Body of pancreas (tissue), 4 donors: ENCODE measurements around the gene REG1A. TPM values are rescaled to one million over a fixed set of nuclear protein-coding genes. Genes with fewer than 3 reads are reported as not detected.
A peak's percentile ranks its signal among the peaks of the same experiment; 100 is the strongest.

Source experiments
- ATAC-seq: fragments of 150-250 bp; one replicate; pipeline ENCODE4 v1.9.1; 2016
- DNase-seq, 4 donors: peaks; one replicate each; pipeline ENCODE4 v3.0.0-alpha.2; 2019
- H3K27ac ChIP-seq, 4 donors: fragments of 200-600 bp; sonication (generic); 1 replicate in 3 of 4; 2 replicates in 1 of 4; pipeline versions ENCODE4 v1.5.1 to v1.6.1; 2016 to 2019; ENCODE audit warnings: mild to moderate bottlenecking in 1 of 4, mixed read lengths in 1 of 4, moderate library complexity in 1 of 4
- H3K27me3 ChIP-seq, 2 donors: fragments of 200-600 bp; sonication (generic); one replicate each; pipeline ENCODE4 v1.6.0; 2016; ENCODE audit warnings: mild to moderate bottlenecking in 1 of 2
- H3K36me3 ChIP-seq, 2 donors: fragments of 200-600 bp; sonication (generic); replicated peaks in 1 of 2; 2 replicates each; pipeline ENCODE4 v1.5.1; 2016; ENCODE audit warnings: low read depth in 2 of 2; ENCODE audit not compliant: insufficient read depth in 1 of 2
- H3K4me1 ChIP-seq: fragments of 200-600 bp; sonication (generic); one replicate; pipeline ENCODE4 v1.6.0; 2016
- H3K4me3 ChIP-seq, 2 donors: fragments of 200-600 bp; sonication (generic); 1 replicate in 1 of 2; 2 replicates in 1 of 2; pipeline ENCODE4 v1.5.1; 2016 to 2019
- H3K9me3 ChIP-seq, 3 donors: fragments of 200-600 bp; sonication (generic); 1 replicate in 2 of 3; 2 replicates in 1 of 3; pipeline ENCODE4 v1.5.1; 2016
- POLR2A ChIP-seq, 3 donors: fragments of 450-650 bp; IDR thresholded peaks; one replicate each; pipeline ENCODE4 v1.6.1; 2016; ENCODE audit warnings: antibody characterized with exemption in 3 of 3, mild to moderate bottlenecking in 2 of 3
- WGBS, 2 donors: methylation state at CpG; one replicate each; pipeline ENCODE4 v1.1.5; 2017; 5-methylcytosine and 5-hydroxymethylcytosine counted together
- intact Hi-C: fragments of 100-400 bp; cut with DNase I; formaldehyde crosslinking; loops from one replicate; pipeline ENCODE4 v1.15.1; 2023
- total RNA-seq, 2 donors: library from RNA; depleted of rRNA; stranded (reverse); fragments of >200 nt; gene quantifications; one replicate each; pipeline ENCODE4 v1.1.0, GENCODE V29; 2016
- TF ChIP-seq, protein P1 (sequence below), 7 experiments: fragments of 450-650 bp in 4 of 7; fragments of 200-600 bp in 3 of 7; sonication (generic) in 3 of 7; IDR thresholded peaks; one replicate each; pipeline ENCODE4 v1.5.1; 2016 to 2019; ENCODE audit warnings: antibody characterized with exemption in 7 of 7

REG1A gene
- total RNA-seq, 2 donors from 2014 or later = 14,523 to 48,012 TPM

DNA sequence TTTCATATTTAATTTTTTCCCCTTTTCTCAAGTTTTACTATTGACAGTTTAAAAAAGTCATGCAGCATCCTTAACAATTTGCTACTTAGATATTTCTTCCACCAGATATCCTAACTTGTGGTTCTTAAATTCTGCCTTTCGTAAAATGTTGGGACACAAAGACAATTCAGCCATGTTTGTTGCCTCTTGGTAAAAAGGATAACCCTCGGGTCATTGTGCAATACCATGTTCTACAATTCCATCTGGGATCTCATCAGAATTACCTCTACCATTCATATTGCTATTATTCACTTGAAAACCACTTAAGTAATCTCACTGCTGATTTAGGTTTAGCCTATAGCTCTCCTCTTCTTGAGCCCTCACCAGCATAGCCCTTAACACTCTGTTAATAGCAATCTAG is 19.3 kb upstream of the REG1A start:
- ATAC-seq = no peak
- WGBS, 2 donors = 85 to 88% methylated on average over 2 of the region's 2 CpGs
- Histone ChIP-seq H3K4me1 (peaks cover 39% of the 10 kb centered on the region), H3K36me3 (no peaks in the 10 kb centered on the region), H3K9me3 (no peaks in the 10 kb centered on the region), H3K27me3 (no peaks in the 10 kb centered on the region), H3K4me3 (no peak overlapping the region), H3K27ac (no peak overlapping the region)
- intact Hi-C loops = loop anchor here (5.0 kb wide), 1 partner anchor 54 kb away; no protein-coding TSS in a partner anchor
- TF ChIP-seq, protein P1, sequence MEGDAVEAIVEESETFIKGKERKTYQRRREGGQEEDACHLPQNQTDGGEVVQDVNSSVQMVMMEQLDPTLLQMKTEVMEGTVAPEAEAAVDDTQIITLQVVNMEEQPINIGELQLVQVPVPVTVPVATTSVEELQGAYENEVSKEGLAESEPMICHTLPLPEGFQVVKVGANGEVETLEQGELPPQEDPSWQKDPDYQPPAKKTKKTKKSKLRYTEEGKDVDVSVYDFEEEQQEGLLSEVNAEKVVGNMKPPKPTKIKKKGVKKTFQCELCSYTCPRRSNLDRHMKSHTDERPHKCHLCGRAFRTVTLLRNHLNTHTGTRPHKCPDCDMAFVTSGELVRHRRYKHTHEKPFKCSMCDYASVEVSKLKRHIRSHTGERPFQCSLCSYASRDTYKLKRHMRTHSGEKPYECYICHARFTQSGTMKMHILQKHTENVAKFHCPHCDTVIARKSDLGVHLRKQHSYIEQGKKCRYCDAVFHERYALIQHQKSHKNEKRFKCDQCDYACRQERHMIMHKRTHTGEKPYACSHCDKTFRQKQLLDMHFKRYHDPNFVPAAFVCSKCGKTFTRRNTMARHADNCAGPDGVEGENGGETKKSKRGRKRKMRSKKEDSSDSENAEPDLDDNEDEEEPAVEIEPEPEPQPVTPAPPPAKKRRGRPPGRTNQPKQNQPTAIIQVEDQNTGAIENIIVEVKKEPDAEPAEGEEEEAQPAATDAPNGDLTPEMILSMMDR (IDR thresholded peaks at IDR 0.05) = no peak
- TF ChIP-seq POLR2A (IDR thresholded peaks at IDR 0.05) = no peak
- DNase-seq = no peak

DNA sequence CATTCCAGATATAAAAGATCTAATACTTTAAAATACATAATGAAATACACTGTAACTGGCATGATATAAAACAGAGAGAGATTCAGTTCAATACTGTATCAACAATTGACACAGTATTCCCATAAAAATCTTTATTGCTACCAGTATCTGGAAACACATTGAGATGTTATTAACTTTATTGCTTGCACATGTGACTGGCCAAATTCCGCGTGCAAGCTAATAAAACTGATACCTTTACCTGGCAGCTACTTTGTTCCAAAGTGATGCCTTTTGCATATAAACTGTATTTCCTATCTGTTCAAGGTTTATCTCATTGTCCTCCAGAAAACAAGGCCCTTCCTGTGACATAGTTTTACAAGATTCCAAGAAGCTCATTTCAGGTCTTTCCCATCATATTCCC is 17.1 kb upstream of the REG1A start:
- Histone ChIP-seq H3K4me3 (no peak overlapping the region), H3K27ac (peak overlapping the region in 3 of 4 donors; percentile 6 to 43 (median 36)), H3K27me3 (no peaks in the 10 kb centered on the region), H3K9me3 (no peaks in the 10 kb centered on the region), H3K4me1 (peaks cover 39% of the 10 kb centered on the region), H3K36me3 (no peaks in the 10 kb centered on the region)
- intact Hi-C loops = loop anchor here (5.0 kb wide), 1 partner anchor 56 kb away; no protein-coding TSS in a partner anchor
- 55 to 66% methylated on average over 2 of the region's 2 CpGs for whole genome bisulfite sequencing, 2 donors
- no peak for TF ChIP-seq POLR2A (IDR thresholded peaks at IDR 0.05)
- TF ChIP-seq, protein P1 (IDR thresholded peaks at IDR 0.05) = no peak
- DNase-seq (no peak), ATAC-seq (no peak)

DNA sequence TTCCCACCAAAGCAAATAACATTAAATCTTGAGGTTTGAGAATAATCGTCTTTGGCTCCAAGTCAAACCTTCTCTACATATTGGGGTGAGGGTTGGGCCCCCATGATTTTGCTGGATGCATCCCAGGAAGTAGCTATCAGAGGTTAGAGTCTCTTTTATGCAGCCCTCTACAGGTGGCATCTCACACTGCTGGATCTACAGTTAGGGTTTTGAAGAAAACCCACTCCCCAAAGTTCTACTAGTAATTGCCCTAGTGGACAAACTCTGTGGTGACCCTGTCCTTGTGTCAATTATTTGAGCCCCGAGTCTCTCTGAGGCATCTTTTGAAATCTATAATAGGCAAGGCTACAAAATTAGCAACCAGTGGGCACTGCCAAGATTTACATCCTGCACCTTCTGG is 15.0 kb upstream of the REG1A start:
- no peak for TF ChIP-seq POLR2A (IDR thresholded peaks at IDR 0.05)
- TF ChIP-seq, protein P1 (IDR thresholded peaks at IDR 0.05) = no peak
- Histone ChIP-seq H3K36me3 (no peaks in the 10 kb centered on the region), H3K27me3 (no peaks in the 10 kb centered on the region), H3K27ac (no peak overlapping the region), H3K9me3 (no peaks in the 10 kb centered on the region), H3K4me3 (no peak overlapping the region), H3K4me1 (peaks cover 23% of the 10 kb centered on the region)
- intact Hi-C loops = no loop called here
- ATAC-seq (no peak), DNase-seq (no peak)
- 86 to 91% methylated on average over 2 of the region's 2 CpGs for WGBS, 2 donors

DNA sequence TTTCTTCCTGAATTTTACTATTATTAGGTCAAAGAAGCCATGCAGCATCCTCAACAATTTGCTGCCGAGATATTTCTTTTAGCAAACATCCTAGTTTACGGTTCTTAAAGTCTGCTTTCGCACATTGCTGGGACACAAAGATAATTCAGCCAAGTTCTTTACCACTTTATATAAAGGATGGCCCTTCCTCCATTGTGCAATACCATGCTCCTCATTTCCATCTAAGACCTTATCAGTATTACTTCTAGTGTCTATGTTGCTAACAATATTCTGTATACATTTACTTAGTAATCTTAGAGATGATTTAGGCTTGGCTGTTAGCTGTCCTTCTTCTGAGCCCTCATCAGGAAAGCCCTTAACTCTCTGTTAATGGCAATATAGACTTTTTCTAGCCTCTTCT is 8.0 kb upstream of the REG1A start:
- TF ChIP-seq, protein P1 (IDR thresholded peaks at IDR 0.05) = no peak
- H3K36me3 ChIP-seq = no peaks in the 10 kb centered on the region
- no peak overlapping the region for H3K27ac ChIP-seq
- ATAC-seq = no peak
- no peaks in the 10 kb centered on the region for H3K9me3 ChIP-seq
- H3K4me3 ChIP-seq = no peak overlapping the region
- 93 to 95% methylated on average over 3 of the region's 3 CpGs for WGBS, 2 donors
- DNase-seq = no peak
- intact Hi-C loops = no loop called here
- H3K4me1 ChIP-seq = peaks cover 40% of the 10 kb centered on the region
- no peaks in the 10 kb centered on the region for H3K27me3 ChIP-seq

DNA sequence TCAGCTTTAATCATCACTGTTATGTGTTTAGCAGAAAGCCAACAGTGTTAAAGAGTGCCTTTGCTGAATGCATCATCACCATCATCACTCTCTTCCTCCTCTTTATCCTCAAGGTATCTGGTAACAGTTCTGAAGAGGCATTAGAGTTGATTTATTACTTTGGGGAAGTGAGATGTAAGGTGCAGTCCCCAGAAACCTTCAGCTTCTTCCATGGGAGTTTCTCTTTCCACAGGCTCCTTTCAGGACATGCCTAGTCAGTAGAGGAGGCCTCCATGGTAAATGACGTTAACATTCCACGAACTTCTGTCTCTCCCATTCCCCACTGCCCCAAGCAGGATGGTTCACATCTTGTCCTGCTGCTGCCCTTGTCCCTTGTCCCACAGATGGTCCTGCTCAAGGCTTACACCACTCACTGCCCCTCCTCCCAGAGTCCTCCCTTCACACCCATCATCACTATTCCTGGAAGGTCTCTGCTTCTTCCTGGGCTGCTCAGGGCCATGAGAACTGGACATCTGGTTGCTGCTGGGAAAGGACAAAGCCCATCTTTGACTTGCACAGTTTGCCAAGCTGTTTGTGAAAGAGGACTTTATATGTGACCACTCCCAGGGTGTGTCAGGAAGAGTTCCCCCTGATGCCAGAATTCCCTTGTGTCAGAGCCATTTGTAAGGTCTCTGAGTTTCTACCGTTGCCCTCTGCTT is 5.3 kb upstream of the REG1A start:
- intact Hi-C loops = no loop called here
- peak overlapping the region; percentile 62 to 94 (median 79) for H3K27ac ChIP-seq
- ATAC-seq (peak; percentile 82), DNase-seq (peak; percentile 83 to 92 (median 87))
- H3K9me3 ChIP-seq = no peaks in the 10 kb centered on the region
- peaks cover 53% of the 10 kb centered on the region for H3K4me1 ChIP-seq
- no peak overlapping the region for H3K4me3 ChIP-seq
- H3K27me3 ChIP-seq = no peaks in the 10 kb centered on the region
- TF ChIP-seq, protein P1 (IDR thresholded peaks at IDR 0.05) = no peak
- peak in 1 of 3 donors; percentile 41 for TF ChIP-seq POLR2A (IDR thresholded peaks at IDR 0.05)
- WGBS, 2 donors = 26 to 36% methylated on average over 3 of the region's 3 CpGs
- no peaks in the 10 kb centered on the region for H3K36me3 ChIP-seq
